Activated naive CD4-positive, alpha-beta T cell treated with anti-CD3 and anti-CD28 coated beads, Interleukin-2, amount 10 ng/mL, durations not matched to agents 7 days and 5 days (primary cell): ENCODE results near the gene MYO7A.

Experiments
- CTCF ChIA-PET: fragments of 350-600 bp; sonication (Branson Sonifier 250); formaldehyde crosslinking; loops from one replicate; lab custom pipeline; 2021; ENCODE audit warnings: antibody characterized with exemption; lab: Charles Lee
- DNase-seq: peaks from one replicate; pipeline ENCODE4 v3.0.0-alpha.2; 2020
- H3K27ac Mint-ChIP-seq: one replicate; pipeline ENCODE4 v1.8.0; 2021; ENCODE audit warnings: mild to moderate bottlenecking, moderate library complexity, mixed read lengths
- H3K27me3 Mint-ChIP-seq: one replicate; pipeline ENCODE4 v1.8.0; 2021; ENCODE audit warnings: mild to moderate bottlenecking, mixed read lengths
- H3K36me3 Mint-ChIP-seq: one replicate; pipeline ENCODE4 v1.8.0; 2021; ENCODE audit warnings: mixed read lengths
- H3K4me1 Mint-ChIP-seq: one replicate; pipeline ENCODE4 v1.8.0; 2021; ENCODE audit warnings: mixed read lengths
- H3K4me3 Mint-ChIP-seq: one replicate; pipeline ENCODE4 v1.8.0; 2021; ENCODE audit warnings: mild to moderate bottlenecking, moderate library complexity, mixed read lengths
- H3K9me3 Mint-ChIP-seq: one replicate; pipeline ENCODE4 v1.8.0; 2021; ENCODE audit warnings: mixed read lengths

MYO7A gene

GRCh38 chr11:77181799-77182541 lies 53.9 kb downstream of the MYO7A start:
- no peak overlapping the region for H3K4me3 Mint-ChIP-seq
- no peaks in the 10 kb centered on the region for H3K4me1 Mint-ChIP-seq
- peaks cover 6% of the 10 kb centered on the region for H3K27me3 Mint-ChIP-seq
- no peak overlapping the region for H3K27ac Mint-ChIP-seq
- no peaks in the 10 kb centered on the region for H3K9me3 Mint-ChIP-seq
- no peaks in the 10 kb centered on the region for H3K36me3 Mint-ChIP-seq
- DNase-seq: no peak
- CTCF ChIA-PET: interaction anchor here (1.2 to 1.7 kb wide), 2 partner anchors 10 to 54 kb away, joined by 5 to 8 read pairs; partner anchors contain the start of gene MYO7A

- no peak overlapping the region for H3K27ac Mint-ChIP-seq
- CTCF ChIA-PET: interaction anchor here (1.2 to 1.7 kb wide), 2 partner anchors 9 to 55 kb away, joined by 5 to 8 read pairs; partner anchors contain the start of gene MYO7A
Observed at GRCh38 chr11:77182542-77183430, 54.7 kb downstream of the MYO7A start.

GRCh38 chr11:77183431-77183984 lies 55.5 kb downstream of the MYO7A start:
- CTCF ChIA-PET: interaction anchor here (1.2 to 1.7 kb wide), 2 partner anchors 8 to 56 kb away, joined by 5 to 8 read pairs; partner anchors contain the start of gene MYO7A
- no peak overlapping the region for H3K27ac Mint-ChIP-seq
- H3K9me3 Mint-ChIP-seq: no peaks in the 10 kb centered on the region
- H3K4me1 Mint-ChIP-seq: no peaks in the 10 kb centered on the region
- H3K27me3 Mint-ChIP-seq: peaks cover 6% of the 10 kb centered on the region
- H3K4me3 Mint-ChIP-seq: no peak overlapping the region
- no peaks in the 10 kb centered on the region for H3K36me3 Mint-ChIP-seq
- no peak for DNase-seq

More at GRCh38 chr11:77182542-77183430, 54.7 kb downstream of the MYO7A start:
- H3K36me3 Mint-ChIP-seq: no peaks in the 10 kb centered on the region
- no peaks in the 10 kb centered on the region for H3K9me3 Mint-ChIP-seq
- peaks cover 6% of the 10 kb centered on the region for H3K27me3 Mint-ChIP-seq
- H3K4me1 Mint-ChIP-seq: no peaks in the 10 kb centered on the region
- no peak overlapping the region for H3K4me3 Mint-ChIP-seq
- DNase-seq: no peak

GRCh38 chr11:77184136-77184860 lies 56.3 kb downstream of the MYO7A start:
- DNase-seq: no peak
- H3K9me3 Mint-ChIP-seq: no peaks in the 10 kb centered on the region
- no peaks in the 10 kb centered on the region for H3K4me1 Mint-ChIP-seq
- peaks cover 6% of the 10 kb centered on the region for H3K27me3 Mint-ChIP-seq
- H3K36me3 Mint-ChIP-seq: no peaks in the 10 kb centered on the region
- no peak overlapping the region for H3K4me3 Mint-ChIP-seq
- no peak overlapping the region for H3K27ac Mint-ChIP-seq
- CTCF ChIA-PET: interaction anchor here (7.0 kb wide), 1 partner anchor 57 kb away, joined by 111 read pairs; the partner anchor contains the start of gene MYO7A

GRCh38 chr11:77186302-77186701 lies 58.3 kb downstream of the MYO7A start:
- Mint-ChIP-seq H3K27ac (no peak overlapping the region), H3K4me1 (no peaks in the 10 kb centered on the region), H3K36me3 (no peaks in the 10 kb centered on the region), H3K4me3 (no peak overlapping the region), H3K27me3 (peaks cover 6% of the 10 kb centered on the region), H3K9me3 (no peaks in the 10 kb centered on the region)
- DNase-seq: no peak
- CTCF ChIA-PET: interaction anchor here (0.9 to 7.0 kb wide), 4 partner anchors 59 to 335 kb away, joined by 3 to 111 read pairs (median 6); partner anchors contain the start of gene MYO7A

GRCh38 chr11:77187111-77187750 lies 59.2 kb downstream of the MYO7A start:
- no peak for DNase-seq
- Mint-ChIP-seq H3K27me3 (peaks cover 6% of the 10 kb centered on the region), H3K4me1 (no peaks in the 10 kb centered on the region), H3K9me3 (no peaks in the 10 kb centered on the region), H3K4me3 (no peak overlapping the region), H3K27ac (no peak overlapping the region), H3K36me3 (no peaks in the 10 kb centered on the region)
- CTCF ChIA-PET: interaction anchor here (0.6 to 7.0 kb wide), 20 partner anchors 8 to 479 kb away, joined by 3 to 111 read pairs (median 4); partner anchors contain the start of gene MYO7A

- H3K36me3 Mint-ChIP-seq: no peaks in the 10 kb centered on the region
- CTCF ChIA-PET: interaction anchor here (0.6 to 7.0 kb wide), 21 partner anchors 9 to 479 kb away, joined by 3 to 111 read pairs (median 4); partner anchors contain the start of gene MYO7A
Observed at GRCh38 chr11:77187776-77188632, 60.0 kb downstream of the MYO7A start.

GRCh38 chr11:77188633-77189491 lies 60.8 kb downstream of the MYO7A start:
- Mint-ChIP-seq H3K9me3 (no peaks in the 10 kb centered on the region), H3K4me1 (no peaks in the 10 kb centered on the region), H3K27ac (no peak overlapping the region), H3K36me3 (no peaks in the 10 kb centered on the region), H3K27me3 (no peaks in the 10 kb centered on the region), H3K4me3 (no peak overlapping the region)
- CTCF ChIA-PET: interaction anchor here (0.6 to 7.0 kb wide), 16 partner anchors 8 to 360 kb away, joined by 3 to 111 read pairs (median 4); partner anchors contain the start of gene MYO7A
- no peak for DNase-seq

More at GRCh38 chr11:77187776-77188632, 60.0 kb downstream of the MYO7A start:
- Mint-ChIP-seq H3K9me3 (no peaks in the 10 kb centered on the region), H3K27ac (no peak overlapping the region), H3K4me3 (no peak overlapping the region), H3K4me1 (no peaks in the 10 kb centered on the region), H3K27me3 (peaks cover 3% of the 10 kb centered on the region)
- DNase-seq: peak; percentile 78

- H3K4me3 Mint-ChIP-seq: no peak overlapping the region
- no peak for DNase-seq
- no peaks in the 10 kb centered on the region for H3K4me1 Mint-ChIP-seq
- H3K27me3 Mint-ChIP-seq: no peaks in the 10 kb centered on the region
- H3K36me3 Mint-ChIP-seq: no peaks in the 10 kb centered on the region
- CTCF ChIA-PET: interaction anchor here (0.5 to 7.0 kb wide), 7 partner anchors 7 to 1846 kb away, joined by 3 to 111 read pairs (median 5); partner anchors contain the start of gene MYO7A
- H3K27ac Mint-ChIP-seq: no peak overlapping the region
- H3K9me3 Mint-ChIP-seq: no peaks in the 10 kb centered on the region
Observed at GRCh38 chr11:77189588-77190210, 61.7 kb downstream of the MYO7A start.

GRCh38 chr11:77190331-77191075 lies 62.5 kb downstream of the MYO7A start:
- no peaks in the 10 kb centered on the region for H3K27me3 Mint-ChIP-seq
- H3K4me3 Mint-ChIP-seq: no peak overlapping the region
- no peaks in the 10 kb centered on the region for H3K9me3 Mint-ChIP-seq
- H3K36me3 Mint-ChIP-seq: no peaks in the 10 kb centered on the region
- CTCF ChIA-PET: interaction anchor here (0.5 to 7.0 kb wide), 3 partner anchors 8 to 1847 kb away, joined by 4 to 111 read pairs (median 5); partner anchors contain the start of gene MYO7A
- no peak for DNase-seq
- H3K4me1 Mint-ChIP-seq: no peaks in the 10 kb centered on the region
- no peak overlapping the region for H3K27ac Mint-ChIP-seq
